Mammary epithelial cell (primary cell): Measurements from ENCODE around the gene CABLES1.

Experiments
- CTCF ChIP-seq, 2 donors: IDR thresholded peaks in 1 of 2; conservative IDR thresholded peaks in 1 of 2; 2 replicates each; pipeline ENCODE4 v1.5.1; 2011 to 2012; ENCODE audit warnings: inconsistent platforms in 2 of 2, low read length in 2 of 2, mild to moderate bottlenecking in 2 of 2, control low read depth in 1 of 2, low read depth in 1 of 2; ENCODE audit not compliant: insufficient read depth in 1 of 2; ENCODE audit errors: extremely low read depth in 1 of 2
- EZH2 ChIP-seq: IDR thresholded peaks from 2 replicates; pipeline ENCODE4 v1.6.1; 2012; ENCODE audit warnings: low read length, inconsistent platforms, borderline replicate concordance

DNA sequence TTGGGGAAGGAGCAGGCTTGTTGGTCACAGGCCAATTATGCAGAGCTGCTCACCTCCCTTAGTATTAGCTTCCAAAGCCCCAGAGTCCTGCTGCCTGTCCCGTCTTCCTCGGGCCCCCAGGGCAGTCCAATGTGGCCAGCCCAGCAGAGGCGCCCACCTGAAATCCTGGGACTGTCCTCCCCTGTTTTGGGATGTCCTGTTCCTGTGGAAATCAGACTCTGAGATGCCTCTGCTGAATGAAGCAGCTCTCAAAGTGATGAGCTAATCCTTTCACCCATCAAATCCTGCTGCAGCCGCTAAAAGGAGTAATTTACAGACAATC, 105.3 kb downstream of the CABLES1 start:
- no peak for TF ChIP-seq CTCF (conservative IDR thresholded peaks at IDR 0.05 in 1 of 2, IDR thresholded peaks at IDR 0.05 in 1 of 2; ENCODE audit: extremely low read depth in 1 of 2, insufficient read depth in 1 of 2, low read depth in 1 of 2, low read length in 2 of 2)
- no peak for TF ChIP-seq EZH2
